Neutrophil (primary cell): ENCODE results near the gene MYO7A.

Experiments
- H3K27ac ChIP-seq: fragments of 200-600 bp; sonication (generic); 2 replicates; pipeline ENCODE4 v1.5.1; 2016; ENCODE audit warnings: mild to moderate bottlenecking, moderate library complexity
- H3K27me3 ChIP-seq: fragments of 200-600 bp; sonication (generic); 2 replicates; pipeline ENCODE4 v1.6.0; 2016; ENCODE audit warnings: mild to moderate bottlenecking
- H3K36me3 ChIP-seq: fragments of 200-600 bp; sonication (generic); 2 replicates; pipeline ENCODE4 v1.5.1; 2017
- H3K4me1 ChIP-seq, 2 experiments: fragments of 200-600 bp in 1 of 2; sonication (generic) in 1 of 2; 1 replicate in 1 of 2; 2 replicates in 1 of 2; pipeline versions ENCODE4 v1.5.1 to v1.6.1; 2013 to 2016; ENCODE audit warnings: low read depth in 1 of 2, low read length in 1 of 2, mild to moderate bottlenecking in 1 of 2, moderate library complexity in 1 of 2; ENCODE audit not compliant: control insufficient read depth in 1 of 2, insufficient read depth in 1 of 2
- H3K4me3 ChIP-seq, 2 experiments: fragments of 200-600 bp in 1 of 2; sonication (generic) in 1 of 2; 1 replicate in 1 of 2; 2 replicates in 1 of 2; pipeline ENCODE4 v1.5.1; 2013 to 2016; ENCODE audit warnings: low read depth in 1 of 2, low read length in 1 of 2, mild to moderate bottlenecking in 1 of 2, moderate library complexity in 1 of 2
- H3K9me3 ChIP-seq: fragments of 200-600 bp; sonication (generic); 2 replicates; pipeline ENCODE4 v1.5.1; 2016
- CTCF ChIP-seq: fragments of 200-600 bp; sonication (generic); IDR thresholded peaks from 2 replicates; pipeline ENCODE4 v1.5.1; 2016; ENCODE audit warnings: antibody characterized with exemption

The MYO7A gene

DNA sequence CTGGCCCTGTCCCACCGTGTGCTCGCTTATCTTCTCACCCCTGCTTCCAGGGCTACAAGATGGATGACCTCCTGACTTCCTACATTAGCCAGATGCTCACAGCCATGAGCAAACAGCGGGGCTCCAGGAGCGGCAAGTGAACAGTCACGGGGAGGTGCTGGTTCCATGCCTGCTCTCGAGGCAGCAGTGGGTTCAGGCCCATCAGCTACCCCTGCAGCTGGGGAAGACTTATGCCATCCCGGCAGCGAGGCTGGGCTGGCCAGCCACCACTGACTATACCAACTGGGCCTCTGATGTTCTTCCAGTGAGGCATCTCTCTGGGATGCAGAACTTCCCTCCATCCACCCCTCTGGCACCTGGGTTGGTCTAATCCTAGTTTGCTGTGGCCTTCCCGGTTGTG, 86.5 kb downstream of the MYO7A start:
- Histone ChIP-seq H3K27me3 (no peaks in the 10 kb centered on the region), H3K4me3 (no peak overlapping the region), H3K4me1 (no peaks in the 10 kb centered on the region), H3K27ac (no peak overlapping the region), H3K36me3 (no peaks in the 10 kb centered on the region), H3K9me3 (no peaks in the 10 kb centered on the region)
- TF ChIP-seq CTCF, result no peak

DNA sequence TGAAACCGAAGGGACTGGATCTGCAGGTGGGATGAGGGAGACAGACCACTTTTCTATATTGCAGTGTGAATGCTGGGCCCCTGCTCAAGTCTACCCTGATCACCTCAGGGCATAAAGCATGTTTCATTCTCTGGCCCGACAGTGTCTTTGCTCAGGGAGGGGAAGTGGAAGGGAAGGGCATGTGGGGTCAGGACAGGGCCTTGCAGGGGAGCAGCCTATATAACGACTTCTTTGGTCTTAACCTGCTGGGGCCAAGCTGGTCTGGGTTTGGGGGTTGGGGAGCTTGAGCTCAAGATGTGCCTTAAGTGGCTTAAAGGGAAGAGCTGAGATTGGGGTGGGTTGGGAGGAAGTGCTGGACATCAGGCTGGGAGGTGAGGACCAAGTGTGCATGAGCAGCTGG, 87.1 kb downstream of the MYO7A start:
- H3K27me3 ChIP-seq, result no peaks in the 10 kb centered on the region
- H3K4me1 ChIP-seq, result no peaks in the 10 kb centered on the region
- no peaks in the 10 kb centered on the region for H3K9me3 ChIP-seq
- H3K4me3 ChIP-seq, result no peak overlapping the region
- no peak for TF ChIP-seq CTCF
- H3K36me3 ChIP-seq, result no peaks in the 10 kb centered on the region
- no peak overlapping the region for H3K27ac ChIP-seq

DNA sequence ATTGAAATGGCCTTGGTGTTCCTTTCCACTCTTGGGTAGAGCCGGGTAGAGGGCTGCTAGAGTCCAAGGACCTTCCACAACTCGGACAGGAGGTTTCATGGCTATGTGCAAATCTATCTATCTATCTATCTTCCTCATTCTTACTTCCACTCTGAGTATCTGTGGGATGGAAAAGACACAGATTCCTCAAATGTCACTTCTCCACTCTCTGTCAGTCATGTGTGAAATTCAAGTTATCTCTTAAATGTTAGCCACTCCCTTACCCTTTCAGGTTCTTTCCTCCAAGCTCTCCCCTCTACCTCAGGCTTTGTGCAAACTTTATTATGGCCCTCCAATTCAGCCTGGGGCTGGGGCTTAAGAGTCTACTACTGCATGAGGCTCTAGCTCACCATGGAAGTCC, 89.1 kb downstream of the MYO7A start:
- no peak overlapping the region for H3K4me3 ChIP-seq
- no peaks in the 10 kb centered on the region for H3K4me1 ChIP-seq
- H3K36me3 ChIP-seq, result no peaks in the 10 kb centered on the region
- no peaks in the 10 kb centered on the region for H3K27me3 ChIP-seq
- H3K27ac ChIP-seq, result no peak overlapping the region
- no peaks in the 10 kb centered on the region for H3K9me3 ChIP-seq
- no peak for TF ChIP-seq CTCF

- Histone ChIP-seq H3K4me3 (no peak overlapping the region), H3K36me3 (no peaks in the 10 kb centered on the region), H3K9me3 (no peaks in the 10 kb centered on the region), H3K27me3 (no peaks in the 10 kb centered on the region), H3K4me1 (no peaks in the 10 kb centered on the region), H3K27ac (no peak overlapping the region)
- no peak for TF ChIP-seq CTCF
Measured at GRCh38 chr11:77223797-77224196, 95.8 kb downstream of the MYO7A start.

DNA sequence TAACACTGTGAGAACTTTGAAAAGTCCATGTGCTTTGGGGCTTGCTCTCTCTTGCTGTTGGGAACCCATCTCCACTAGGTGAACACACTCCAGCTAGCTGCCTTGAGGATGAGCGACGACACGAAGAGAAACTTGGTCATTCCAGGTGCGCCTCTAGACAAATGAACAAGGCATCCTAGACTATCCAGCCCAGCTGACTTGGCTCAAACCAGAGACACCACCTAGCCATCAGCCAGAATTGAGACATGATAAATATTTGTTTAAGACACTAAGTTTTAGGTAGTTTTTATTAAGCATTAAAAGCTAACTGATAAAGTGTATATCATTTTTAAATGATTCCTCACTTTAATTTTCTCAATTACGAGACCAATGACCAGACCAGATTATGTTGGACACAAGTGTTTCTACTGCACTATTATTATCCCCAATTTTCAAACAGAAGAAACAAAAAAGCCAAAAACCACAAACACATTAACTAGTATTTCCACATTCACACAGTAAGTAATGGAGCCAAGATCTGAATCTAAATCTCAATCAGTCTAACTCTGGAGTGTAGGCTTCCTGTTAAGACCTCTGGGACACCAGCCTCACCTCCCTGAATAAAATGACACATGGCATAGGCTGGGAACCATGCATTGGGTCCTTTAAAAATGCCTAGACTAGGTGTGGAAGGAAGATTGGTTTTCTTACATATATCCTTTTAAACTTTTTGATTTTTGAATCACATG, 103.0 kb downstream of the MYO7A start:
- Histone ChIP-seq H3K36me3 (no peaks in the 10 kb centered on the region), H3K9me3 (no peaks in the 10 kb centered on the region), H3K27me3 (no peaks in the 10 kb centered on the region), H3K4me1 (no peaks in the 10 kb centered on the region), H3K4me3 (no peak overlapping the region), H3K27ac (no peak overlapping the region)
- TF ChIP-seq CTCF, result no peak
